Umbilical cord (tissue), 2 donors: ENCODE data around the gene BHLHE40. TPM values are rescaled to one million over a fixed set of nuclear protein-coding genes. Genes with fewer than 3 reads are reported as not detected.

Source experiments
- DNase-seq: peaks from one replicate; pipeline ENCODE4 v3.0.0-alpha.2; 2015; ENCODE audit warnings: low spot score
- total RNA-seq: library from RNA; depleted of rRNA; stranded (reverse); fragments of >200 nt; gene quantifications from one replicate; pipeline ENCODE4 v1.2.3, GENCODE V29; 2014; ENCODE audit warnings: low replicate concordance; ENCODE audit not compliant: insufficient read depth

Gene BHLHE40
- total RNA-seq, 1 donor from 2014 or later = 45.7 TPM

DNA sequence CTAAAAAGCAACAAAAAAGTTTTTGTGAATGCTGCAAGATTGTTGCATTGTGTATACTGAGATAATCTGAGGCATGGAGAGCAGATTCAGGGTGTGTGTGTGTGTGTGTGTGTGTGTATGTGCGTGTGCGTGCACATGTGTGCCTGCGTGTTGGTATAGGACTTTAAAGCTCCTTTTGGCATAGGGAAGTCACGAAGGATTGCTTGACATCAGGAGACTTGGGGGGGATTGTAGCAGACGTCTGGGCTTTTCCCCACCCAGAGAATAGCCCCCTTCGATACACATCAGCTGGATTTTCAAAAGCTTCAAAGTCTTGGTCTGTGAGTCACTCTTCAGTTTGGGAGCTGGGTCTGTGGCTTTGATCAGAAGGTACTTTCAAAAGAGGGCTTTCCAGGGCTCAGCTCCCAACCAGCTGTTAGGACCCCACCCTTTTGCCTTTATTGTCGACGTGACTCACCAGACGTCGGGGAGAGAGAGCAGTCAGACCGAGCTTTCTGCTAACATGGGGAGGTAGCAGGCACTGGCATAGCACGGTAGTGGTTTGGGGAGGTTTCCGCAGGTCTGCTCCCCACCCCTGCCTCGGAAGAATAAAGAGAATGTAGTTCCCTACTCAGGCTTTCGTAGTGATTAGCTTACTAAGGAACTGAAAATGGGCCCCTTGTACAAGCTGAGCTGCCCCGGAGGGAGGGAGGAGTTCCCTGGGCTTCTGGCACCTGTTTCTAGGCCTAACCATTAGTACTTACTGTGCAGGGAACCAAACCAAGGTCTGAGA lies 4.7 kb downstream of the BHLHE40 start:
- peak; percentile 97 for DNase-seq

DNA sequence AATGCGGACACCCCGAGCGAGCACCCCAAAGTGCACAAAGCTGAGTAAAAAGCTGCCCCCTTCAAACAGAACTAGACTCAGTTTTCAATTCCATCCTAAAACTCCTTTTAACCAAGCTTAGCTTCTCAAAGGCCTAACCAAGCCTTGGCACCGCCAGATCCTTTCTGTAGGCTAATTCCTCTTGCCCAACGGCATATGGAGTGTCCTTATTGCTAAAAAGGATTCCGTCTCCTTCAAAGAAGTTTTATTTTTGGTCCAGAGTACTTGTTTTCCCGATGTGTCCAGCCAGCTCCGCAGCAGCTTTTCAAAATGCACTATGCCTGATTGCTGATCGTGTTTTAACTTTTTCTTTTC lies 5.3 kb downstream of the BHLHE40 start:
- no peak for DNase-seq

DNA sequence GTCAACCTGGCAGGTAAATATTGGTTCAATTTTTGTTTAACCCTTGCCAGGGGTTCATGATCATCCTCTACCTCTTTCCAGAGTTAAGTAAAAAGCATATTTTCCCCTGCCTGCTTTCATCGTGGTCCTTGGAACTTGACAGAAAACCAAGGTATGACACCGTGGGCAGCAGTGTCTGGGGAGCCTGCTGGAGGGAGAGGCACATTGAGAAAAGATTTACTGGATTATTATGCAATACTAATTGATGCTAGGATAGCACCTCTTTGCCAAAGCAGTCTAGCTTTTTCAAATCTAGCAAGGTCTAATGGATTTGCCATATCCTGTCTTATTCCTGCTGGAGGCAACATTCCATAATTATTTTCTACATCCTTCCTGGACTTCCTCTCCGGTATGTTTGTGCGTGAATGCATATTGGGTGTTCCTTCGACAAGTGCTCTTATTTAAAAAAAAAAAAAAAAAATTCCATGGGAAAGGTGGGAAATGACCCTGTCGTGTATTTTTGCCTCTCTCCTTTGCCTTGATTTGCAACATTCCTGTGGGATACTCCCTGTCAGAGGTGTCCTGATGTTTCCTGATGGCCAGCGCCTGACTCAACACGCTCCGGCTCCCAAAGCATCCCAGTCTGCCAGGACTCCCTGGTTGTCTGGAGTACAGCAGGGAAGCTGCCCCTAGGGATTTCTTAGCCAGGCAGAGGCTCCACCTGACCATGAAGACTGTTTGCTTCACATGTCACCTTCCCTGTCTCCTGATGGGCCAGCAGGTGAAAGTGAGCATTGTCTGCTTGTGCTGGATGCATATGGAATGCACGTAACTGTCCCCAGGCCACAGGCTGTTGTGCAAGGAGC lies 6.3 kb downstream of the BHLHE40 start:
- DNase-seq = peak; percentile 45

GRCh38 chr3:4986175-4986781 lies 7.0 kb downstream of the BHLHE40 start:
- DNase-seq = no peak

- DNase-seq = peak; percentile 99
These were observed 7.7 kb downstream of the BHLHE40 start for GRCh38 chr3:4986782-4987537.

DNA sequence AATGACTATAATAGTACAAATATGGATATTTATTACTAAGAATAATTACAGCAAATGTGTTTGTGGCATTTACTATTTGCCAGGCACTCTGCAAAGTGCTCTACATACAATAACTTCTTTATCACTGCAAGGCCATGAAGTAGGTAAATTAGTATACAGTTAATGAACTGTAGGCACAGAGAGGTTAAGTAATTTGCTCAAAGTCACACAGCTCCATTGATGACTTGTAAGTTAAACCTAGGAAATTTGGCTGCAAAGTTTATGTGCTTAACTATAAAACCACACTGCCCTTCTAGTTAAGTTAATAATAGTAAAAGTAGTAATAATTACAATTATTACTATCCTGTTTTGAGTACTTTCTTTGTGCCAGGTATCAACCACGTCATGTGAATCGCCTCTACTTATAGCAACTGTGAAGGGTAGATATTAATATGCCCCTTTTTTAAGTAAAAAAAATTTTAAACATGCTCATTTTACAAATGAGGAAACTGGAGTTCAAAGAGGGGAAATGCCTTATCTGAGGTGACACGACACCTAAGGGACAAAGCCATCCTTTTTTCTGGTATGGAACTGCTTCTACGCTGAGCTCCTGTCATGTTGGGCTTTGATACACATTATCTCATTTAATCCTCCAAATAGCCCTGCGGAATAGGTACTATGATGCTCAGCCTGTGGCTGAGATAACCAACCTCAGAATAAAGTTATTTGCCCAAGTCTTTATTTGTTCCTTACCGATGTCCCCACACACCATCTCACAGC lies 8.5 kb downstream of the BHLHE40 start:
- DNase-seq = no peak

DNA sequence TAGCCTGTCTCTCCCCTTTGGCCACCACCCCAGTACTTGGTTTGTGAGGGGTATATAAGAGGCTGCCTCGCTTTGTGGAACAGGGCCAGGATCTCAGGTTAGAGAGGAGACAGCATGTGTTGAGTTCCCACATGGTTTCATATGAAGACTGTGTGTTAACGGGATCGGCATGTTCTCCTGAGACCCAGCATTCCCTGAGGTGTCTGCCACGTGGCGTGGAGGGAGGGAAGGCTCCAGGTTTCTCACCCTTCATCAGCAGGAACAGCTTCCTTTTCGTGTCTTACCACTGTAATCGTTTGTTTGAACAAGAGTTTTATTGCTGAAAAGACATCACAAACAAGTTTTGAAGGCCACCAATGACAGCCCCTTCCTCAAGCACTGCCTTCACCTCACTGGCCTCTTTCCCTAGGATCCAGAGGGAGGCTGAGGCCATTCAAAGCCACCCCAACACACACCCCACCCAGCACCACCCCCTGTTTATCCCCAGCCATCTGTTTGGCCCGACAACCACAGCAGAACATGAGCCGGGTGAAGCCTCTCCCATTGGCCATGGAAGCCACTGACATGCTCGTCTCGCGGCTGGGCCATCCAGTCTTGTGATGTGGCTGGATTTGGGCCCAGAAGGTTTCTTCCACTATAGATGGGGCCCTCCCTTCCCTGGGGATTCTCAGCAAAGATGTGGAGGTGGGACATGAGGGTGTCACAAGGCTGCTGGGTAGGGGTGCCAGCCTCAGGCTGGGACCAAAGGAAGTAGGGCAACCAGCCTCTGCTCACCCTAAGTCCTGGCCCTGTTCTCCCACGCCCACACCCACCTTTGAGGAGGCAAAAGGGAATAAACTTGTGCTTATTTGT lies 10.0 kb downstream of the BHLHE40 start:
- DNase-seq = peak; percentile 61

DNA sequence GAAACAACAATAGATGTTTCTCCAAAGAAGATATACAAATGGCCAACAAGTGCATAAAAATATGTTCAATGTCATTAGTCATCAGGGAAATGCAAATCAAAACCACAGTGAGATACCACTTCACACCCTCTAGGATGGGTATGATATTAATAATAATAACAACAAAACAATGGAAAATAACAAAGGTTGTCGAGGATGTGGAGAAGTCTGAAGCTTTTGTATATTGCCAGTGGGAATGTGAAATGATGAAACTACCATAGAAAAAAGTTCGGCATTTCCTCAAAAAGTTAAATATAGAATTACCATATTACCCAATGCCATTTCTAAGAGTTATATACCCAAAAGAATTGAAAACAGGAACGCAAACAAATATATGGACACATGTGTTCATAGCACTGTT lies 10.8 kb downstream of the BHLHE40 start:
- DNase-seq = no peak

GRCh38 chr3:4992118-4992517 lies 12.9 kb downstream of the BHLHE40 start:
- DNase-seq = no peak

DNA sequence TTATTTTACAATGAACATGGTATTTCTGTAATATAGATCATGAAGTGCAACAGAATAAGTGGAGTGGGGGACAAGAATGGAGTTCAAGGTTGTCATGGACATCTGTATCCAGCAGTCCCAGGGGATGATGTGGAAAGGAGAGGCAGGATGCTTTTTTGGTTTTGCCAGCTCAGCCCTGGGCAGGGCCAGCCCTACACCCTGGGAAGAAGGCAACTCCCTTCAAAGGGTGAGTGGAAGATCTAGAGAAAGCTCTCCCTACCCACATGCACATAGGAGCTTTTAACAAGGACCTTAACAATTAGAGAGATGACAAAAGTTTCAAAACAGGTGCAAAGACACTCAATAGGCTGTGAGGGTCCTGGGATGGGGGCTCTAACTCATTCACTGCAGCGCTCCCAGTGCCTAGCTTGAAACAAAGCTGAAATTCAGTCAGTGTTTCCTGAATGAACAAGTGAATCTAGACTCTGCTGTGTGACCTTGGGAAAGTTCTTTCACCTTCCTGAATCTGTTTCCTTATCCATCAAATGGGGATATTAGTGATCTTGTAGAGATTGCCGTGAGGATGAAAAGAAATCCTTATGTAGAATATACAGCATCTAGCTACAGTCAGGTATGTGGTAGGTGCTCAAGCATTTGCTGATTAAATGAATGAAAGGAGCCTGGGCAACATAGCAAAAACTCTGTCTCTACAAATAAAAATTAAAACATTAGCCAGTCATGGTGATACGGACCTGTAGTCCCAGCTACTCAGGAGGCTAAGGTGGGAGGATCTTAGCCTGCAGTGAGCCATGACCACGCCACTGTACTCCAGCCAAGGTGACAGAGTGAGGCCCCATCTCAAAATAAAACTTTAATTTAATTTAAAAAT lies 14.3 kb downstream of the BHLHE40 start:
- DNase-seq = no peak

DNA sequence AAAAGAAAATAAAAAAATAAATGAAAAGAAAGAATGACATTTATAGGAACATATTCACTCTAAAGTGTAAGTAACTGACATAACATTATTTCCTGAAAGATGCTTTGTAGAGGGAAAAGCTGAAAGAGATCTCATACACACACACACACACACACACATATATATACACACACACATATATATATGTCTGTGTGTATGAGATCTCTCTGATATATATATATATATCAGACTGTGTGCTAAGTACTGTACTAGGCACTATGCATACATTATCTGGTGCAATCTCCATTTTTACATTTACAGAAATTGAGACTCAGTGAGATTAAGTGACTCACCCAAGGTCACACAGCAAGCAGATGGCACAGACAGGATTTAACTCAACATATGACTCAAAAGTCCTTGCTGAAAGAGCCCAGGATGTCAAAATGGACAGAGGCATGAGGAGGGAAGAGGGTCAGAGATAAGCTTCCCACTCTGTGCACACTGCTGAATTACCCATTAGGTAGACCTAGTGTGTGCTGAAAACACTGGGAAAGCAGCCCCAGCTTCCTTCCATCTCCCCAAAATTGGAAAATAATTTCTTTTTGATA lies 15.0 kb downstream of the BHLHE40 start:
- no peak for DNase-seq

DNA sequence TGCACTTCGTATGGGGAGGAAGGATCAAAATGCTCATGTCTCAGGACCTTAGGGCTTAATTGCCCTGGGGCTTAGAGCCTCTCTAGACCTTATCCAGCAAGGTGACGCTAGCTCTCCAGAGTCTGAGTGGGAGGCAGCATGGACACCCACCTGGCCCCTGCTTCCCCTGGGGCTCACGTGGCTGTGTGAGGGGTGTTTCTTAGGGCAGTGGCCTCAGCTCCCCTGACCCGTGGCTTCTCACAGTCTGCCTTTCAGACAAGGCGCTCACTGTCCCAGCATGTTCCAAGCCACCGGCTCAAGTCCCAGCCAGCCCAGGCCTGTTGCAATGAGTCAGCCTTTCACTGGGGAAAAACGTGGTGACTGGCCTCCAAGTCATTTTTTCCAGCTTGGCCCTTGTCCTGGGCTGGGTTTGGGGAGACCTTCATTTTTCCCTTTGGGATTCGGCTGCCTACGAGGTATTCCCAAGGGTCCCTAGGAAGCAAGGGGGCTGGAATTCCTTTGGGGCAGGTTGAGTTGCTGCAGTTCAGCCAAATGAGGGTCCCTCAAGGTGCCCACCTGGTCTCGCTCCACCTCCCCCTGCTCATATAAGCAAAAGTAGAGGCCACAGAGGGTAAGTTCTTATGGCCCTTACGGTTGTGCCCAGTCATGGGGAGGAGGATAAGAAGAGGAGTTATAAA lies 15.7 kb downstream of the BHLHE40 start:
- DNase-seq = peak; percentile 67

DNA sequence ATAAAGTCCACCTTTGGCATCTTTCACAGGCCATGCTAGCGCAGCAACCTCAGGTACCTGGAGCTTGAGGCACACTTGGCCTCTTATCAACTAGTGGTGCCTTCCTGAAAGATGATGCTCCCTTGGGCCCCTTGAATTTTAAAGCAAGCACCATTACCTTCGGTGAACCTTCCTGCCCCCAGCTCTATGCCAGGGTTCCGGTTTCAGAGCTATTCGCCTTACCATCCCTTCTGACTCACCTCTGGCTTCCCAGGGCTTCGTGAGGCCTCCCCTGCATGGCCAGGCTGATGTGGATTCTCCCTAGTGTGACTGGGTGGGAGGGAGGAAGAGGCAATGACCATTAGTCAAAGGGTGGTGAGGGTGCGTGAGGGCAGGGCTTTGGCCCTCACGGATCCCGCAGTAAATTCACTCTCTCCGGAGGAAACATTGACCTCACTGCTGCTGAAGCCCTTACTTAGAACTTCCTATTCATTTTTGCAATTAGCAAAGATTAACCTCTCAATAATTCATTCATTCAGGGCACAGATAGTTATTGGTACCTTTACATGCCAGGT lies 16.3 kb downstream of the BHLHE40 start:
- DNase-seq = no peak

DNA sequence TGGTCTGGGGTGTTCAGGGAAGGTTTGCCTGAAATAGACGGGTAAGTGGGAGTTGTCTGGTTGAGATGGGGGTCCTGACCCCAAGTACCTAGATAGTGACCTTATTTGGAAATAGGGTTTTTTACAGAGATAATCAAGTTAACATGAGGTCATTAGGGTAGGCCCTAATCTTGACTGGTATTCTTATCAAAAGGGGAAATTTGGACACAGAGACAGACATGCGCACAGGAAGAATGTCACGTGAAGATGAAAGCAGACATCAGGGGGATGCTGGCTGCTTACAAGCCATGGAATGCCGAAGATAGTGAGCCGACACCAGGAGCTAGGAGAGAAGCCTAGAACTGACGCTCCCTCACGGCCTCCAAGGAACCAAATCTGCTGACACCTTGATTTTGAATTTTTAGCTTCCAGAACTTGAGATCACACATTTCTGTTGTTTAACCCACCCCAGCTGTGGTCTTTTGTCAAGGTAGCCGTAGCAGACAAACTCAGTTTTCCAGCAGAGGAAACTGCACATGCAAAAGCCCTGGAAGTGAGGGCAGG lies 17.1 kb downstream of the BHLHE40 start:
- DNase-seq = no peak

GRCh38 chr3:4996771-4997291 lies 17.6 kb downstream of the BHLHE40 start:
- DNase-seq = no peak

GRCh38 chr3:4997946-4998345 lies 18.7 kb downstream of the BHLHE40 start:
- no peak for DNase-seq

DNA sequence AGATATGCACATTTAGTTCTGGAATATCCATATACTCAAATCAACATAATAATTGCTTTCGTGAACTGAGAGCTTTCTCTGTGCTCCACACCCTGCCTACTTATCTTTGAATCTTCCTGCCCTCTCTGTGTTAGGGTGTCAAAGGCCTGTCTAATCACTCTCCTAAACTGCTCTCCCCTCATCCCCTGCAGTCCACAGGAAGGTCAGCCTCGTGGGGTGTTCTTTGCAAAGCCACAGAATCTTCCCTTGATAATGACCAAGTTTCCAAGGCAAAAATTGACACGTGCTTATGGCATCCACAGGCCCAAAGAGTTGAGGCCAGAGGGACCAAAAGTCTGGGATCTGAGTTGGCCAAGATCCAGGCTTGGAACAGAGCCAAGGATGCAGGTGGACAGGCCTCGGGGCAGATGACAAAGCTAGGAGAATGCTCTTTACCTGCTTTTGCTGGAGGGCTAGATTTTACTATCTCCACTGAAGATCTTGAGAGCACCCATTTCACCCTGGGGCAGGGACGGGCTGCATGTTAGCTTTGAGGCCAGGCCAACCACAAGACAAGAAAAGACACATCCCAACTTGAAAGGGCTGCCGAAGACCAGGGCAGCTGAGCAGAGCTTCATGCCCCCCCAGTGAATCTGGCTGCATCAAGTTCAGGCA lies 20.4 kb downstream of the BHLHE40 start:
- peak; percentile 60 for DNase-seq
